ENCODE measurements around the gene HUS1B. TPM values are rescaled to one million over a fixed set of nuclear protein-coding genes. Genes with fewer than 3 reads are reported as not detected.
A peak's percentile ranks its signal among the peaks of the same experiment; 100 is the strongest.

The HUS1B gene
- total and polyA plus RNA-seq, 9 of the 15 experiments (the other 6 are each of a cell fraction or from before 2014, with no cell fraction given): 0.16 to 1.4 (median 0.38) TPM; not detected in 1

GRCh38 chr6:692858-693722, 36.2 kb upstream of the HUS1B start, which contains the start of gene EXOC2 (continued):
- TF ChIP-seq NR3C1 (CRISPR knock-in tag; IDR thresholded peaks at IDR 0.05): 0 out of 2 replicates have a peak, but pooled peaks have one; percentile 49
- no peak for TF ChIP-seq CEBPG (CRISPR knock-in tag; IDR thresholded peaks at IDR 0.05)
- no peak for TF ChIP-seq CEBPG (tag; conservative IDR thresholded peaks at IDR 0.05 in 1 of 2, IDR thresholded peaks at IDR 0.05 in 1 of 2)
- peak; percentile 99 for TF ChIP-seq ELF2 (CRISPR knock-in tag; IDR thresholded peaks at IDR 0.05)
- TF ChIP-seq ZNF444 (CRISPR knock-in tag; IDR thresholded peaks at IDR 0.05): no peak
- TF ChIP-seq MED1 (CRISPR knock-in tag; IDR thresholded peaks at IDR 0.05; ENCODE audit: borderline replicate concordance): no peak
- no peak; a peak in 1 of 4 replicates for TF ChIP-seq FOXA3 (CRISPR knock-in tag; conservative IDR thresholded peaks at IDR 0.05 in 1 of 2, IDR thresholded peaks at IDR 0.05 in 1 of 2)
- no peak for TF ChIP-seq MEF2D (tag; conservative IDR thresholded peaks at IDR 0.05; ENCODE audit: low read depth)
- TF ChIP-seq, protein P1, sequence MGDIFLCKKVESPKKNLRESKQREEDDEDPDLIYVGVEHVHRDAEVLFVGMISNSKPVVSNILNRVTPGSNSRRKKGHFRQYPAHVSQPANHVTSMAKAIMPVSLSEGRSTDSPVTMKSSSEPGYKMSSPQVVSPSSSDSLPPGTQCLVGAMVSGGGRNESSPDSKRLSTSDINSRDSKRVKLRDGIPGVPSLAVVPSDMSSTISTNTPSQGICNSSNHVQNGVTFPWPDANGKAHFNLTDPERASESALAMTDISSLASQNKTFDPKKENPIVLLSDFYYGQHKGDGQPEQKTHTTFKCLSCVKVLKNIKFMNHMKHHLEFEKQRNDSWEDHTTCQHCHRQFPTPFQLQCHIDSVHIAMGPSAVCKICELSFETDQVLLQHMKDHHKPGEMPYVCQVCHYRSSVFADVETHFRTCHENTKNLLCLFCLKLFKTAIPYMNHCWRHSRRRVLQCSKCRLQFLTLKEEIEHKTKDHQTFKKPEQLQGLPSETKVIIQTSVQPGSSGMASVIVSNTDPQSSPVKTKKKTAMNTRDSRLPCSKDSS (IDR thresholded peaks at IDR 0.05; ENCODE audit: low read depth, partially characterized antibody): no peak
- TF ChIP-seq HDAC6 (IDR thresholded peaks at IDR 0.05; ENCODE audit: low read depth, low read length): no peak
- no peak for TF ChIP-seq ZKSCAN8 (CRISPR knock-in tag; IDR thresholded peaks at IDR 0.05)
- TF ChIP-seq NFIX (CRISPR knock-in tag; IDR thresholded peaks at IDR 0.05; ENCODE audit: low read depth): no peak
- TF ChIP-seq HINFP (tag; conservative IDR thresholded peaks at IDR 0.05; ENCODE audit: low read depth): no peak
- TF ChIP-seq ZNF184 (CRISPR knock-in tag; IDR thresholded peaks at IDR 0.05): no peak
- TF ChIP-seq PYGO2 (tag; IDR thresholded peaks at IDR 0.05): no peak
- TF ChIP-seq ESRRA (IDR thresholded peaks at IDR 0.05; ENCODE audit: borderline replicate concordance, low read depth): peak; percentile 23
- TF ChIP-seq SRF (CRISPR knock-in tag; IDR thresholded peaks at IDR 0.05): peak in 1 of 2 experiments; percentile 57; a peak in 1 of 4 replicates
- TF ChIP-seq MYC (IDR thresholded peaks at IDR 0.05; ENCODE audit: low read depth, low read length): peak; percentile 66; the same call in 1 of the 2 replicates
- no peak for TF ChIP-seq MYC (CRISPR knock-in tag; IDR thresholded peaks at IDR 0.05; ENCODE audit: borderline replicate concordance, low read depth)
- TF ChIP-seq FOS (IDR thresholded peaks at IDR 0.05; ENCODE audit: extremely low read depth, insufficient read length): no peak
- TF ChIP-seq, protein P2, sequence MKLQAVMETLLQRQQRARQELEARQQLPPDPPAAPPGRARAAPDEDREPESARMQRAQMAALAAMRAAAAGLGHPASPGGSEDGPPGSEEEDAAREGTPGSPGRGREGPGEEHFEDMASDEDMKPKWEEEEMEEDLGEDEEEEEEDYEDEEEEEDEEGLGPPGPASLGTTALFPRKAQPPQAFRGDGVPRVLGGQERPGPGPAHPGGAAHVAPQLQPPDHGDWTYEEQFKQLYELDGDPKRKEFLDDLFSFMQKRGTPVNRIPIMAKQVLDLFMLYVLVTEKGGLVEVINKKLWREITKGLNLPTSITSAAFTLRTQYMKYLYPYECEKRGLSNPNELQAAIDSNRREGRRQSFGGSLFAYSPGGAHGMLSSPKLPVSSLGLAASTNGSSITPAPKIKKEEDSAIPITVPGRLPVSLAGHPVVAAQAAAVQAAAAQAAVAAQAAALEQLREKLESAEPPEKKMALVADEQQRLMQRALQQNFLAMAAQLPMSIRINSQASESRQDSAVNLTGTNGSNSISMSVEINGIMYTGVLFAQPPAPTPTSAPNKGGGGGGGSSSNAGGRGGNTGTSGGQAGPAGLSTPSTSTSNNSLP (IDR thresholded peaks at IDR 0.05; ENCODE audit: borderline replicate concordance, low read depth, low read length): 0 out of 2 replicates have a peak, but pooled peaks have one; percentile 54
- TF ChIP-seq GTF2F1 (IDR thresholded peaks at IDR 0.05; ENCODE audit: low read depth, low read length): no peak; the same call in 1 of the 2 replicates
